NCI-H1092 treated with DMSO at 0.1 percent for 48 hours (cell line): Measurements from ENCODE around the gene SDCCAG8.
"Not testable (repeated sequence)": the region's sequence is repeated elsewhere in the genome, so short reads cannot be mapped to it uniquely, and the experiment has no call there.

ENCODE experiments used
- DNase-seq: peaks from one replicate; lab custom pipeline; 2025; lab: John Stamatoyannopoulos, UW

SDCCAG8 gene

GRCh38 chr1:243255791-243256512, at the start of gene SDCCAG8:
Gene SDCCAG8, plus strand, starts transcription at chr1:243256041. Its CDS starts 133 bp downstream, at chr1:243256174.
- DNase-seq, result peak; percentile 100

- DNase-seq, result not testable (repeated sequence)
Measured at GRCh38 chr1:243211984-243212383, 43.9 kb upstream of the SDCCAG8 start.

DNA sequence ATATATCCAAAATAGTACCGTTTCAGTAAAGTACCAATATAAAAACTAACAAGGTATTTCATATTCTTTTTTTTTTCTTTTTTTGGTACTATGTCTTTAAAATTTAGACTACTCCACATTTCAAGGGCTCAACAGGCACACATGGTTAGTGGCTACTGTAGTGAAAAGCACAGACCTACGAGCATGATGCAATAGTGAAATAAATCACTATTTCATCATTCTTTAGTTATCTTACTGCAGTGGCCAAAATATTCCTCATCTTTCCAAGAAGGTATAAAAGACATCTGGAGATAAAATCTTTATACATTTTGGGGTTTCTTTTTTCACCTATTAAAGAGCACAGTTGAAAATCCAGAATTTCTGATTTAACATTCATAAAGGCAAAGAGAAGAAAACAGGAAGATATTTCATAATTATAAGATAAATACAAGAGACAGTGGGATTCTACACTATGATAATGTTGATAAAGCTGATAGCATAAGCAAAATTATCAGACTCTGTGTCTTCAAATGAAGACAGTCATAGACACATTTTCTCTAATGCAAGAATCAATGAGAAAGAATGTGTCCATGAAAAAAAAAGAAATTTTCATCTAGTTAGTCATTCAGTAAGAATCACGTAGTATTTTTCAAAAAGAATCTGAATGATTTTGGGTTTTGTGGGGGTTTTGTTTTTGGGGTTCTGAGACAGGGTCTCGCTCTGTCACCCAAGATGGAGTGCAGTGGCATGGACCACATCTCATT, 42.6 kb upstream of the SDCCAG8 start:
- DNase-seq, result no peak

DNA sequence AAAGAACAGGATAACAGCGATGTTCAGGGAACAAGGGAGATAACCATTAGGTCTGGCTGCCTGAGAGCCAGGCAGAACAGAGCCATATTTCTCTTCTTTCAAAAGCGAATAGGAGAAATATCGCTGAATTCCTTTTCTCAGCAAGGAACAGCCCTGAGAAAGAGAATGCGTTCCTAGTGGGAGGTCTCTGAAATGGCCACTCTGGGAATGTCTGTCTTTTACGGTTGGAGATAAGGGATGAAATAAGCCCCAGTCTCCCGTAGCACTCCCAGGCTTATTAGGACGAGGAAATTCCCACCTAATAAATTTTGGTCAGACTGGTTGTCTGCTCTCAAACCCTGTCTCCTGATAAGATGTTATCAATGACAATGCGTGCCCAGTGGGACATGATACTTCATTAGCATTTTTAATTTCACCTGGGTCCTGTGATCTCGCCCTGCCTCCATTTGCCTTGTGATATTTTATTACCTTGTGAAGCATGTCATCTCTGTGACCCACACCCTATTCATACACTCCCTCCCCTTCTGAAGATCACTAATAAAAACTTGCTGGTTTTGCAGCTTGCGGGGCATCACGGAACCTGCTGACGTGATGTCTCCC, 40.5 kb upstream of the SDCCAG8 start:
- not testable (repeated sequence) for DNase-seq

- no peak for DNase-seq
Measured at GRCh38 chr1:243216741-243217140, 39.1 kb upstream of the SDCCAG8 start.

DNA sequence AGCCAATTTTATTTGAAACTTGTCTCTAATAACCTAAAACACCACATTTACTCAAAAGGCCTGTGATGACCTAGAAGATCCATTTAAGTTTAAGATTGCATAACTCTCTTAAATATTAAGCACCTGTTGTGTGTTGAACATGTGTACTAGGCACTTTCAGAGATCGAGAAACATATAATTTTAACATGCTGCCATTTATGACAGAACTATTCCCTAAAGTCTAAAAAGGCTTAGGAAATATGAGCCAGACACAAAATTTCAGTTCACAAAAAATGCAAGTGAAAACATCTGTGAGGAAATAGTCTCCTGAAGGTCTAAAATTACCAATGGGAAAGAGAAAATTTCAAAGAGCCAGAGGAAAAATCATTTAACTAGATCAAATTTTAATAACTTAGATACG, 38.5 kb upstream of the SDCCAG8 start:
- DNase-seq, result no peak

DNA sequence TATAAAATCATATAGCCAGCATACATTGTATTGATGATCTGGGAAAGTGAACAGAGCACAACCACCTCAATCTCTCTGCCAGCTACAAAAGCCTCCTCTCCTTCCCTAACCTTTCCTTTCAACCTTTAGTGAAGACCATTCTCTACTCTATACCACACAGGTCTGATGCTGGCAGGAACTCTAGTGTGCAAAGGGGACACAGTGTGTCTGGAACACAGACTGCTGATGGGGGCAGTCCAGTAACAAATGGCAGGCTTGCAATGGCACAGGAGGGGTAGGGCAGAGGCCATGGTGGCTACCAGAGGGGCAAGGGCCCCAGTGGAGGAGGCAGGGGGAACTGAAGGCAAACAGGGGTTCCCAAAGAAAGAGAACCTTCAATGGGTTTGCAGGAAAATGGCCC, 37.8 kb upstream of the SDCCAG8 start:
- DNase-seq, result no peak

DNA sequence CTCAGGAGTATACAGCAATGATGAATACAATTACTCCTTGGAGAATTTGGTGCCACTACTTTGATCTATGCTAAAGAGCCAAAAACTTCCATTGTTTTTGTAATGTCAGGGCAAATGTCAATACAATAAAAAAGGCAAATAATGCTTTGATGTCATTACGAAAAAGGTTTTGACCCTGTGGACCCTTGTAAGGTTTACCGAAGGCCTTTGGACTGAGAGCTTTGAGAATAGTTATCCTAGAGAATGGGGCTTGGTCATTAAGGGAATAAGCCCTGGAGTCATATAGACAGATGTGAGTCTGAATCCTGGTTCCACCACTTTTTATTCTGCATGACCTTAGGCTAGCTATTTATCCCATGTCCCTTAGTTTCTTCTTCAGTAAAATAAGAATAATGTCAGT, 28.2 kb upstream of the SDCCAG8 start:
- DNase-seq, result no peak

DNA sequence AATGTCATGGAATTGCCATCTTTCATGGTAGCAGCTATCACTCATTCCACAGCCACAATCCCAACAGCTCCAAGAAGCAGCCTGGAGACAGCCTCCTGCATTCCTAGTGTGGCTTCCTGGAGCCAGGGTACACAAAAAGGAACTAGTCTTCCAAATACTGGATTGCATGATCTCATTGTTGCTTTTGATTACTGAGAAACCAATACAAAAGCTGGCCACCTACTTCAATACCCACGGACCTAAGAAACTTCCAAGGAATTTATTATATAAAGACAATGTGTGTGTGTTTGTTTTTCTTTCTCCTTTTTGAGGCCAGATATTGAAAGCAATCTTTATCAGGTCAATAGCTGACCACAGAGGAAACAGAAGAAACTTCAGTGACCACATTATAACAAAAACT, 26.3 kb upstream of the SDCCAG8 start:
- DNase-seq, result no peak

DNA sequence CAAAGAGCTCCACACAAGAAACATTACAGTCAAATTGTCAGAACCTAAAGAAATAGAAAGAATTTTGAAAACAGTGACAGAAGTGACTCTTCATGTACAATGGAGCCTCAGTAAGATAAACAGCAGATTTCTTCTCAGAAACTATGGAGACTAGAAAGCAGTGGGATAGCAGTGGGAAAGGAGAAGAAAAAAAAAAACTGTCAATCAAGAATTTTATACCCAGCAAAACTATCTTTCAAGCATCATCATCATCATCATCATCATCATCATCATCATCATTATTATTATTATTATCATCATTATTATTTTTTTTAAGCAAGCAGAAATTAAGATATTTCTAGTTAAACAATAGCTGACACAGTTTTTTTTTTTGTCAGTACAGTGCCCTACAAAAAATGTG, 24.9 kb upstream of the SDCCAG8 start:
- DNase-seq, result peak; percentile 70

- DNase-seq, result no peak
Measured at GRCh38 chr1:243233908-243234307, 21.9 kb upstream of the SDCCAG8 start.

DNA sequence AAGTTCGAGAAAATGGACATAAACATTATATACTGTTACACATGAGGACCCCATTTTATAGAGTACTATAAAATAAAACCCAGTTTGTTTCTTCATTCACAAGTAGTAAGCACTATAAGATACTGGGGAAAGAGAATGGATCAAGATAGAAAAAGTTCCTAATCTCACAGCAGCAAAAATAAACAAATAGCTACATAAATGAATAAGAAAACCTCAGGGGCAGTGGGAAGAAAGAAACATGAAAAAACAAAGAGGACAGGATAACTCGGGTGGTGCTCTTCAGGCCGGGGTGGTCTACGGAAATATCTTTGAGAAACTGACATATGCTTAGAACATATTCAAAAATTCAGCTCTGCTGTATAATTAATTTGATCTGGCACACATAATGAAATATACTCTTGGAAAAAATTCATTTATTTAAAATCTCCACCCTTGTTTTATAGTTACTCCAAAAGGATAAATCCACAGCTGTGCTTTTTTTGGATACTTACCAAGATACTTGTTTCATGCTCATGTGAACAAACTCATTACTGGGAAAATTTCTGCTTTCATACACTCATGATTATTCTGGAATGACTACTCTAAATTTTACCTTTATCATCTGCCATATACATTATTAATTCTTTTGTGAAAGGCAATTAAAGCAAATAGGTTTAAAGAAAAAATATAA, 20.7 kb upstream of the SDCCAG8 start:
- no peak for DNase-seq

DNA sequence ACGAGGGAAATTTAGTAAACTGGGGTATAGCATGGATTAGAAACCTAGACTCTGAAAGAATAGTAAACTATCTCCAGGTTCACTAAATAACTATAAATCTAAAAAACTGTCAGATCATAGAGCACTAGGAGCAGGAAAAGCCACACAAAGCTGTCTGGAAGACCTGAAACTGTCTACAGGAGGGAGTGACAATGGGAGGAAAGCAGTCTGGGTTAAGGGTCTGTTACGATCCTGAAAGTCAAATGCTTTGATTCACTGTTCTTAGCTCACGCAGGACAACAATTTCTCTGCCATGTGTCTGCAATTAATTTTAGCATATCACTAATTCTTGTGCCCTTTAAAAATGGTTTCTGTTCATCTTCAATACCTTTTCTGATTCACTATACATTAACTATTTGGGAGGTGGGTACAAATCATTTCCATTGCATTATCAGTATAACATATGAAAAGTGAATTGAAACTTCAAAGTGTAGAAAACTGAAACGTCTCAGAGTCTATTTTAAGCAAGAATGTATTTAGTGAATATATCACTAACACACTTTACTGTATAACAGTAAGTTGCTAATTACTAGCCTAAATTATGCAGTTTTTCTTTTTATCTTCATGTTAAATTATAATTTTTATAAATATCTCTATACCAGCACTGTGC, 19.1 kb upstream of the SDCCAG8 start:
- DNase-seq, result no peak

DNA sequence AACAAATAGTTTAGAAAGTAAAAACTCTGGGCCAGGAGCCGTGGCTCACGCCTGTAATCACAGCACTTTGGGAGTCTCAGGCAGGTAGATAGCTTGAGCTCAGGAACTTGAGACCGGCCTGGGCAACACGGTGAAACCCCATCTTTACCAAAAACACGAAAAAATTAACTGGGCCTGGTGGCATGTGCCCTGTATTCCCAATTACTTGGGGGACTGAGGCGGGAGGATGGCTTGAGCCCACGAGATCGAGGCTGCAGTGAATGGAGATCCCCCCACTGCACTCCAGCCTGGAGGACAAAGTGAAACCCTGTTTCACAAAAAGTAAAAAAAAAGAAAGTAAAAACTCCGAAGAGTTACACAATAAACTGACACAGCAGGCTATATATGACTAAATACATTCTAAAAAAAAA, 11.4 kb upstream of the SDCCAG8 start:
- no peak for DNase-seq

- DNase-seq, result no peak
Measured at GRCh38 chr1:243246916-243247315, 8.9 kb upstream of the SDCCAG8 start.

- no peak for DNase-seq
Measured at GRCh38 chr1:243247901-243248300, 7.9 kb upstream of the SDCCAG8 start.

- no peak for DNase-seq
Measured at GRCh38 chr1:243249214-243249613, 6.6 kb upstream of the SDCCAG8 start.

DNA sequence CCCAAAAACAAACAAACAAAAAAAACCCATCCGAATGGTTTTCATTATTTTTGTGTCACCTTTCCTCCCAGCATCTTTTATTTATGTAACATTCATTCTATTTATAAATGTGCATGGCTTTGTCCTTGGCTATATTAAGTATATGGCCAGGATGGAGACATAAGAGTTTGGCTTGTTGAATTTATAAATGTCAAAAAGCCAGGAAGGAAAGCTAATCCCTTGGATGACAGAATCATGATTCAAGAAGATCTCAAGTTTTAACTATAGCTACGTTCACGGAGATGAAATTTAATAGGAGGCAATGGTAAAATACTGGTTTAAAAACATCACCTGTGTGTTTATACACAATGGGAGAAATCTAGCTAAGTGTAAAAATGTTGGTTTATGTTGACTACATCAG, 5.7 kb upstream of the SDCCAG8 start:
- no peak for DNase-seq

DNA sequence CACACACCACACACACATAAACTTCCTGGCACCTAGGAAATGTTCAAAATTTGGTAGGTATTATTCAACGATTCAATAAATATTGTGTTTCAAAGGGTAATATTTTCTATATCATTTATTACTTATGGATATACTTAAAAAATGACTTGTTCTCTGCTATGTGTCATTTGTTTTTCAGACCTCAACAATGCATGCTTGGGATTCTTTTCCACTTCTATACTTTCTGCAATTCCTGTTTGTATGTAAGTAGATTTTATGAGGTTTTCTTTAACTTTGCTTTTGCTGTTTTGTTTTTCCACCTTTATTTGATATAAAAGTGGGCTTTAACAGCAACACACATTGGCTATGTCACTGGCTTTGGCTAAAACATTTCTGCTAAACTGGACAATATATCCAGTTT, 4.3 kb upstream of the SDCCAG8 start:
- no peak for DNase-seq

GRCh38 chr1:243253211-243253925, 2.5 kb upstream of the SDCCAG8 start:
- DNase-seq, result peak; percentile 34

GRCh38 chr1:243253926-243254232, 2.0 kb upstream of the SDCCAG8 start:
- DNase-seq, result no peak
